Astrocyte (in vitro differentiated cells and primary cell): Measurements from ENCODE around the gene NPTX1. TPM values are rescaled to one million over a fixed set of nuclear protein-coding genes. Genes with fewer than 3 reads are reported as not detected.

Source experiments
- DNase-seq: peaks from one replicate; pipeline ENCODE4 v3.0.0-alpha.2; 2010; ENCODE audit warnings: low read depth
- FAIRE-seq: peaks from 2 replicates; lab custom pipeline; 2011; peaks lifted over from hg19 to GRCh38; lab: Jason Lieb, UNC
- H2AFZ ChIP-seq: 2 replicates; pipeline ENCODE4 v1.6.0; 2012; ENCODE audit warnings: low read depth, low read length, inconsistent platforms
- H3K27ac ChIP-seq: 2 replicates; pipeline ENCODE4 v1.5.1; 2011; ENCODE audit warnings: low read depth, low read length, inconsistent platforms
- H3K27me3 ChIP-seq: 2 replicates; pipeline ENCODE4 v1.6.0; 2011; ENCODE audit warnings: low read length, inconsistent platforms; ENCODE audit not compliant: insufficient read depth
- H3K36me3 ChIP-seq: 2 replicates; pipeline ENCODE4 v1.5.1; 2011; ENCODE audit warnings: low read length, inconsistent platforms; ENCODE audit not compliant: insufficient read depth
- H3K4me1 ChIP-seq: 2 replicates; pipeline ENCODE4 v1.5.1; 2011; ENCODE audit warnings: low read length, inconsistent platforms; ENCODE audit not compliant: insufficient read depth
- H3K4me2 ChIP-seq: 2 replicates; pipeline ENCODE4 v1.6.0; 2012; ENCODE audit warnings: low read length, inconsistent platforms
- H3K4me3 ChIP-seq: 2 replicates; pipeline ENCODE4 v1.5.1; 2011; ENCODE audit warnings: low read depth, mild to moderate bottlenecking, low read length, inconsistent platforms; ENCODE audit not compliant: insufficient read depth
- H3K79me2 ChIP-seq: 2 replicates; pipeline ENCODE4 v1.6.0; 2012; ENCODE audit warnings: mild to moderate bottlenecking, low read length, inconsistent platforms; ENCODE audit not compliant: insufficient read depth
- H3K9ac ChIP-seq: 2 replicates; pipeline ENCODE4 v1.6.0; 2012; ENCODE audit warnings: mild to moderate bottlenecking, low read length, inconsistent platforms
- H3K9me3 ChIP-seq: 2 replicates; pipeline ENCODE4 v1.5.1; 2012; ENCODE audit warnings: low read depth, mild to moderate bottlenecking, low read length, inconsistent platforms; ENCODE audit not compliant: insufficient read depth
- H4K20me1 ChIP-seq: 2 replicates; pipeline ENCODE4 v1.6.0; 2012; ENCODE audit warnings: low read length, inconsistent platforms; ENCODE audit not compliant: insufficient read depth
- H3K27ac Mint-ChIP-seq: one replicate; pipeline ENCODE4 v1.8.0; 2021; ENCODE audit warnings: mild to moderate bottlenecking, mixed read lengths; ENCODE audit not compliant: unreplicated experiment
- H3K27me3 Mint-ChIP-seq: one replicate; pipeline ENCODE4 v1.8.0; 2021; ENCODE audit warnings: low read depth, mixed read lengths; ENCODE audit not compliant: unreplicated experiment
- H3K36me3 Mint-ChIP-seq: one replicate; pipeline ENCODE4 v1.8.0; 2021; ENCODE audit warnings: low read depth, mixed read lengths; ENCODE audit not compliant: unreplicated experiment
- H3K4me1 Mint-ChIP-seq: one replicate; pipeline ENCODE4 v1.8.0; 2021; ENCODE audit warnings: low read depth, mixed read lengths; ENCODE audit not compliant: unreplicated experiment
- H3K4me3 Mint-ChIP-seq: one replicate; pipeline ENCODE4 v1.8.0; 2021; ENCODE audit warnings: mild to moderate bottlenecking, moderate library complexity, mixed read lengths; ENCODE audit not compliant: unreplicated experiment
- H3K9me3 Mint-ChIP-seq: one replicate; pipeline ENCODE4 v1.8.0; 2021; ENCODE audit warnings: mild to moderate bottlenecking, mixed read lengths; ENCODE audit not compliant: unreplicated experiment
- EZH2 ChIP-seq: IDR thresholded peaks from 2 replicates; pipeline ENCODE4 v1.6.1; 2012; ENCODE audit warnings: mild to moderate bottlenecking, low read length, inconsistent platforms; ENCODE audit not compliant: insufficient read depth
- total RNA-seq: library from RNA; stranded (reverse); gene quantifications from 2 replicates; pipeline ENCODE4 v1.2.1, GENCODE V29; 2021
- TF ChIP-seq, protein P1 (sequence below): IDR thresholded peaks from 2 replicates; pipeline ENCODE4 v1.5.1; 2011; ENCODE audit warnings: low read depth, mild to moderate bottlenecking, inconsistent platforms, low read length, moderate library complexity; ENCODE audit not compliant: insufficient read depth

The NPTX1 gene
- total RNA-seq, 1 donor from 2014 or later, result 0.43 TPM

DNA sequence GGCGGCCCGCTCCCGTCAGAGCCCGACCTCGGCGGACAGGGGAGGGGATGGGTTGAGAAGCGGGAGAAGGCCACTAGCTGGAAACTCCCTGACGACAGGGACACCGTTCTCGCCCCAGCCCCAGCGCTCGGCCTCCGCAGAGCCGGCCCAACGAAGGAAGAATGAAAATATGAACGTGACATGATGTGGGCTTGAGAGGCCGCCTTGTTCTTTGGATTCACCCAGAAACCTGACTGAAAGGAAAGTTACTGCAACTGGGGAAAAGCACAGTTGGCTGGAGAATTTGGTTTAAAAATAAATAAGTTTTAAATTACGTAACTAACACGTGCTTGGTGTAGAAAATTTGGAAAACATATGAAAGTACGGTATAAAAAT, 21.1 kb downstream of the NPTX1 start:
- Mint-ChIP-seq H3K27ac (peak overlapping the region; percentile 91), H3K9me3 (no peaks in the 10 kb centered on the region), H3K4me3 (peak overlapping the region; percentile 86), H3K4me1 (peaks cover 14% of the 10 kb centered on the region), H3K27me3 (peaks cover 21% of the 10 kb centered on the region), H3K36me3 (peaks cover 2% of the 10 kb centered on the region)
- Histone ChIP-seq H2AFZ (peak overlapping the region; percentile 93), H3K27ac (peak overlapping the region; percentile 92), H3K36me3 (no peaks in the 10 kb centered on the region), H3K9ac (peak overlapping the region; percentile 94), H3K27me3 (peaks cover 10% of the 10 kb centered on the region), H4K20me1 (no peaks in the 10 kb centered on the region), H3K4me1 (peaks cover 8% of the 10 kb centered on the region), H3K4me2 (peak overlapping the region; percentile 96), H3K9me3 (no peaks in the 10 kb centered on the region), H3K79me2 (peaks cover 2% of the 10 kb centered on the region), H3K4me3 (peak overlapping the region; percentile 59)
- TF ChIP-seq EZH2, result no peak
- TF ChIP-seq, protein P1, sequence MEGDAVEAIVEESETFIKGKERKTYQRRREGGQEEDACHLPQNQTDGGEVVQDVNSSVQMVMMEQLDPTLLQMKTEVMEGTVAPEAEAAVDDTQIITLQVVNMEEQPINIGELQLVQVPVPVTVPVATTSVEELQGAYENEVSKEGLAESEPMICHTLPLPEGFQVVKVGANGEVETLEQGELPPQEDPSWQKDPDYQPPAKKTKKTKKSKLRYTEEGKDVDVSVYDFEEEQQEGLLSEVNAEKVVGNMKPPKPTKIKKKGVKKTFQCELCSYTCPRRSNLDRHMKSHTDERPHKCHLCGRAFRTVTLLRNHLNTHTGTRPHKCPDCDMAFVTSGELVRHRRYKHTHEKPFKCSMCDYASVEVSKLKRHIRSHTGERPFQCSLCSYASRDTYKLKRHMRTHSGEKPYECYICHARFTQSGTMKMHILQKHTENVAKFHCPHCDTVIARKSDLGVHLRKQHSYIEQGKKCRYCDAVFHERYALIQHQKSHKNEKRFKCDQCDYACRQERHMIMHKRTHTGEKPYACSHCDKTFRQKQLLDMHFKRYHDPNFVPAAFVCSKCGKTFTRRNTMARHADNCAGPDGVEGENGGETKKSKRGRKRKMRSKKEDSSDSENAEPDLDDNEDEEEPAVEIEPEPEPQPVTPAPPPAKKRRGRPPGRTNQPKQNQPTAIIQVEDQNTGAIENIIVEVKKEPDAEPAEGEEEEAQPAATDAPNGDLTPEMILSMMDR, result no peak
- FAIRE-seq (no peak), DNase-seq (no peak)

- H3K4me2 ChIP-seq, result peak overlapping the region; percentile 96
- peaks cover 8% of the 10 kb centered on the region for H3K4me1 ChIP-seq
- DNase-seq (peak; percentile 88), FAIRE-seq (no peak)
- peak overlapping the region; percentile 93 for H2AFZ ChIP-seq
- peaks cover 8% of the 10 kb centered on the region for H3K27me3 ChIP-seq
- H3K9me3 Mint-ChIP-seq, result no peaks in the 10 kb centered on the region
- no peaks in the 10 kb centered on the region for H4K20me1 ChIP-seq
- peaks cover 16% of the 10 kb centered on the region for H3K27me3 Mint-ChIP-seq
- H3K36me3 ChIP-seq, result no peaks in the 10 kb centered on the region
- peak overlapping the region; percentile 92 for H3K27ac ChIP-seq
- peaks cover 2% of the 10 kb centered on the region for H3K79me2 ChIP-seq
- H3K4me1 Mint-ChIP-seq, result peaks cover 14% of the 10 kb centered on the region
- H3K36me3 Mint-ChIP-seq, result peaks cover 2% of the 10 kb centered on the region
- H3K4me3 Mint-ChIP-seq, result peak overlapping the region; percentile 86
- peak overlapping the region; percentile 94 for H3K9ac ChIP-seq
- no peaks in the 10 kb centered on the region for H3K9me3 ChIP-seq
- no peak for TF ChIP-seq EZH2
- TF ChIP-seq, protein P1, result no peak
- H3K4me3 ChIP-seq, result peak overlapping the region; percentile 59
- H3K27ac Mint-ChIP-seq, result peak overlapping the region; percentile 91
Observed at GRCh38 chr17:80454557-80455335, 21.7 kb downstream of the NPTX1 start.

DNA sequence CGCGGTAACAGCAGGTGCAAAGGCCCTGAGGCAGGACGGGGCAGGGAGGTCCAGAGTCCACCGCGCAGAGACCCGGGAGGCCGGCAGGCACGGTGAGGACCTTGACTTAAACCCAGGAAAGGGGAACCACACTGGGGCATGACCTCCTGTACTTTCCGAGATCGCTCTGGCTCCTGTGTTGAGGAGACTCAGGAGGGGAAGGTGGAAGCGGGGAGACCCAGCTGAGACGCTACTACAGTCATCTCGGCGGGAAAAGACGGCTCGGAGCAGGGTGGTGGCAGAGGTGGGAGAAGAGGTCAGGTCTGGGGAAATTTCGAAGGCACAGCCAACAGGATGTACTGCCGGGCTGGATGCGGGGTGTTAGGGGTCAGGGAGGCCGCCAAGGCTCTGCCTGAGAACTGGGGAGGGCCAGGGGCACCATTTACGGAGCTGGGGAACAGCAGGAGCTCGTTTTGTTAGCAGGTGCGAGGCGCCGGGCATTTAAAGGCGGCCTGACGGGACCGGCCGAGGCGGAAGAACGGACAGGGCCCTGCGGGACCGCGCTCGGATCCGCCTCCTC, 22.3 kb downstream of the NPTX1 start:
- DNase-seq (no peak), FAIRE-seq (no peak)
- Histone ChIP-seq H3K9ac (peak overlapping the region; percentile 94), H3K79me2 (peaks cover 2% of the 10 kb centered on the region), H2AFZ (peak overlapping the region; percentile 93), H4K20me1 (no peaks in the 10 kb centered on the region), H3K4me3 (peak overlapping the region; percentile 59), H3K4me1 (peaks cover 8% of the 10 kb centered on the region), H3K27me3 (peaks cover 4% of the 10 kb centered on the region), H3K9me3 (no peaks in the 10 kb centered on the region), H3K36me3 (no peaks in the 10 kb centered on the region), H3K4me2 (peak overlapping the region; percentile 96), H3K27ac (peak overlapping the region; percentile 92)
- Mint-ChIP-seq H3K36me3 (peaks cover 2% of the 10 kb centered on the region), H3K4me3 (peak overlapping the region; percentile 91), H3K27me3 (peaks cover 9% of the 10 kb centered on the region), H3K9me3 (no peaks in the 10 kb centered on the region), H3K27ac (peak overlapping the region; percentile 93), H3K4me1 (peaks cover 14% of the 10 kb centered on the region)
- TF ChIP-seq, protein P1, result no peak
- no peak for TF ChIP-seq EZH2
